ENCODE results near the gene UTS2R. TPM values are rescaled to one million over a fixed set of nuclear protein-coding genes. Genes with fewer than 3 reads are reported as not detected.

The UTS2R gene
- total RNA-seq, 1 experiment from 2014 or later, result 0.46 TPM

- H3K9me3 Mint-ChIP-seq, result no peaks in the 10 kb centered on the region
- DNase-seq (ENCODE audit: low spot score) (no peak), ATAC-seq (no peak)
- CTCF ChIA-PET, result interaction anchor here (1.3 to 1.5 kb wide), 2 partner anchors 17 to 51 kb away, joined by 3 to 4 read pairs; no protein-coding TSS in a partner anchor
- H3K4me1 Mint-ChIP-seq, result no peaks in the 10 kb centered on the region
- H3K4me3 Mint-ChIP-seq, result no peak overlapping the region
- no peaks in the 10 kb centered on the region for H3K27me3 Mint-ChIP-seq (ENCODE audit: low read depth)
- H3K36me3 Mint-ChIP-seq, result peaks cover 6% of the 10 kb centered on the region
- POLR2A ChIA-PET, result no interaction called here
- peak overlapping the region; percentile 83 for H3K27ac Mint-ChIP-seq
- TF ChIP-seq ZNF396 (CRISPR knock-in tag; IDR thresholded peaks at IDR 0.05; ENCODE audit: borderline replicate concordance) (no peak), MXD4 (CRISPR knock-in tag; IDR thresholded peaks at IDR 0.05; ENCODE audit: borderline replicate concordance) (no peak), HMGXB4 (CRISPR knock-in tag; IDR thresholded peaks at IDR 0.05) (no peak), E2F5 (CRISPR knock-in tag; IDR thresholded peaks at IDR 0.05) (no peak), NFE2L1 (CRISPR knock-in tag; IDR thresholded peaks at IDR 0.05) (no peak), TEAD1 (CRISPR knock-in tag; IDR thresholded peaks at IDR 0.05) (no peak), TEAD4 (CRISPR knock-in tag; IDR thresholded peaks at IDR 0.05) (no peak), NFATC4 (CRISPR knock-in tag; IDR thresholded peaks at IDR 0.05) (no peak), ZBTB21 (CRISPR knock-in tag; IDR thresholded peaks at IDR 0.05; ENCODE audit: borderline replicate concordance) (no peak), ZNF281 (CRISPR knock-in tag; IDR thresholded peaks at IDR 0.05) (no peak), ATF3 (CRISPR knock-in tag; conservative IDR thresholded peaks at IDR 0.05) (no peak), RELA (CRISPR knock-in tag; IDR thresholded peaks at IDR 0.05; ENCODE audit: borderline replicate concordance) (no peak), AFF4 (CRISPR knock-in tag; IDR thresholded peaks at IDR 0.05; ENCODE audit: borderline replicate concordance) (no peak), CBFB (CRISPR knock-in tag; IDR thresholded peaks at IDR 0.05; ENCODE audit: low read depth) (no peak), ZBTB43 (CRISPR knock-in tag; IDR thresholded peaks at IDR 0.05) (no peak), NFYB (CRISPR knock-in tag; conservative IDR thresholded peaks at IDR 0.05; ENCODE audit: low read depth) (no peak)
Observed at GRCh38 chr17:82407255-82407654, 35.7 kb downstream of the UTS2R start.

All from WTC11 (cell line).